ENCODE results near the gene PCDH17. TPM values are rescaled to one million over a fixed set of nuclear protein-coding genes. Genes with fewer than 3 reads are reported as not detected.

The PCDH17 gene
- total and polyA plus RNA-seq, 2 of the 4 experiments (the other 2 are of a cell fraction), result under 0.01 TPM; not detected in 1

GRCh38 chr13:57653229-57653989, 21.9 kb downstream of the PCDH17 start:
- Histone ChIP-seq H2BK120ac (ENCODE audit: low read depth, low read length) (no peak overlapping the region), H3K23ac (ENCODE audit: low read depth, low read length) (no peak overlapping the region), H4K91ac (ENCODE audit: insufficient read depth, low read depth, low read length) (no peak overlapping the region), H3K79me1 (ENCODE audit: low read depth in 1 of 2, low read length in 2 of 2) (no peaks in the 10 kb centered on the region), H4K8ac (ENCODE audit: low read depth in 2 of 2, low read length in 2 of 2) (no peak overlapping the region), H3K9ac (ENCODE audit: low read depth, low read length) (no peak overlapping the region), H3K27ac (ENCODE audit: insufficient read depth, low read length) (no peak overlapping the region), H3K14ac (replicated peaks; ENCODE audit: low read depth, low read length) (no peak overlapping the region), H3K9me3 (ENCODE audit: control insufficient read depth, insufficient read depth, low read length) (no peaks in the 10 kb centered on the region), H2BK15ac (ENCODE audit: low read depth, low read length) (no peak overlapping the region), H3K4me3 (ENCODE audit: insufficient read depth, low read depth, low read length) (no peak overlapping the region), H3K27me3 (ENCODE audit: control insufficient read depth, insufficient read depth, low read length) (no peaks in the 10 kb centered on the region), H3K18ac (ENCODE audit: low read depth, low read length) (no peak overlapping the region), H2AFZ (replicated peaks; ENCODE audit: low read length, poor library complexity) (no peak overlapping the region), H2AK9ac (replicated peaks; ENCODE audit: low read depth, low read length, poor library complexity) (no peak overlapping the region), H3K9me1 (ENCODE audit: insufficient read depth, low read length) (no peaks in the 10 kb centered on the region), H2AK5ac (ENCODE audit: low read depth, low read length) (no peak overlapping the region), H2BK5ac (ENCODE audit: low read depth, low read length, poor library complexity, severe bottlenecking) (no peak overlapping the region), H3K4ac (ENCODE audit: low read depth, low read length) (no peak overlapping the region), H3K4me2 (ENCODE audit: low read depth, low read length) (no peak overlapping the region), H3K56ac (ENCODE audit: extremely low read depth, insufficient read depth, low read length) (no peak overlapping the region), H3K4me1 (ENCODE audit: control insufficient read depth, insufficient read depth, low read length) (no peaks in the 10 kb centered on the region), H4K20me1 (ENCODE audit: insufficient read depth, low read length) (no peaks in the 10 kb centered on the region), H4K5ac (ENCODE audit: low read depth, low read length) (no peak overlapping the region), H2BK20ac (ENCODE audit: low read depth, low read length) (no peak overlapping the region), H3K36me3 (ENCODE audit: control insufficient read depth, insufficient read depth, low read length) (no peaks in the 10 kb centered on the region)
- ChIA-PET CTCF (no interaction called here), POLR2A (ENCODE audit: unreplicated experiment) (no interaction called here)
- TF ChIP-seq USF2 (IDR thresholded peaks at IDR 0.05; ENCODE audit: low read depth, low read length), result no peak
- TF ChIP-seq FOS (IDR thresholded peaks at IDR 0.05; ENCODE audit: low read depth, low read length), result no peak
- TF ChIP-seq MAZ (IDR thresholded peaks at IDR 0.05; ENCODE audit: borderline replicate concordance, low read depth, low read length), result no peak
- no peak for TF ChIP-seq RAD21 (IDR thresholded peaks at IDR 0.05; ENCODE audit: low read length)
- TF ChIP-seq MAFK (IDR thresholded peaks at IDR 0.05; ENCODE audit: low read depth, low read length), result no peak
- TF ChIP-seq MXI1 (IDR thresholded peaks at IDR 0.05; ENCODE audit: borderline replicate concordance, low read depth, low read length), result no peak
- TF ChIP-seq BHLHE40 (IDR thresholded peaks at IDR 0.05; ENCODE audit: low read depth, low read length), result no peak
- TF ChIP-seq NFE2L2 (IDR thresholded peaks at IDR 0.05; ENCODE audit: low read depth, low read length), result no peak
- no peak for TF ChIP-seq SMC3 (IDR thresholded peaks at IDR 0.05; ENCODE audit: low read depth, low read length)
- no peak for TF ChIP-seq RCOR1 (IDR thresholded peaks at IDR 0.05; ENCODE audit: insufficient replicate concordance, low read length)
- TF ChIP-seq CTCF (conservative IDR thresholded peaks at IDR 0.05; ENCODE audit: low read depth, low read length), result no peak
- TF ChIP-seq CEBPB (IDR thresholded peaks at IDR 0.05; ENCODE audit: low read depth, low read length), result no peak
- TF ChIP-seq POLR2A (IDR thresholded peaks at IDR 0.05; ENCODE audit: low read depth, low read length), result no peak
- TF ChIP-seq RFX5 (IDR thresholded peaks at IDR 0.05; ENCODE audit: low read depth, low read length), result no peak
- no peak for TF ChIP-seq ELK1 (IDR thresholded peaks at IDR 0.05; ENCODE audit: borderline replicate concordance, low read depth, low read length)
- TF ChIP-seq CHD1 (IDR thresholded peaks at IDR 0.05; ENCODE audit: low read depth, low read length), result no peak
- no TSS peak for BruUV-seq (replicated peaks)
- DNase-seq, result no peak
- dilution Hi-C loops (cut with HindIII; ENCODE audit: low sequenced_read_pairs, unreplicated experiment) (no loop called here), in situ Hi-C loops (cut with MboI; ENCODE audit: low sequenced_read_pairs) (no loop called here), intact Hi-C loops (cut with micrococcal nuclease) (no loop called here)
- no peak for ATAC-seq (ENCODE audit: low read depth)
- 100% methylated on average over 1 of the region's 6 CpGs; no CpG with 5 or more reads in 1 of the 2 experiments for WGBS, 2 experiments (ENCODE audit: extremely low coverage in 2 of 2, insufficient read length in 1 of 2)
